ENCODE data around the gene PDCD7.

Gene PDCD7

DNA sequence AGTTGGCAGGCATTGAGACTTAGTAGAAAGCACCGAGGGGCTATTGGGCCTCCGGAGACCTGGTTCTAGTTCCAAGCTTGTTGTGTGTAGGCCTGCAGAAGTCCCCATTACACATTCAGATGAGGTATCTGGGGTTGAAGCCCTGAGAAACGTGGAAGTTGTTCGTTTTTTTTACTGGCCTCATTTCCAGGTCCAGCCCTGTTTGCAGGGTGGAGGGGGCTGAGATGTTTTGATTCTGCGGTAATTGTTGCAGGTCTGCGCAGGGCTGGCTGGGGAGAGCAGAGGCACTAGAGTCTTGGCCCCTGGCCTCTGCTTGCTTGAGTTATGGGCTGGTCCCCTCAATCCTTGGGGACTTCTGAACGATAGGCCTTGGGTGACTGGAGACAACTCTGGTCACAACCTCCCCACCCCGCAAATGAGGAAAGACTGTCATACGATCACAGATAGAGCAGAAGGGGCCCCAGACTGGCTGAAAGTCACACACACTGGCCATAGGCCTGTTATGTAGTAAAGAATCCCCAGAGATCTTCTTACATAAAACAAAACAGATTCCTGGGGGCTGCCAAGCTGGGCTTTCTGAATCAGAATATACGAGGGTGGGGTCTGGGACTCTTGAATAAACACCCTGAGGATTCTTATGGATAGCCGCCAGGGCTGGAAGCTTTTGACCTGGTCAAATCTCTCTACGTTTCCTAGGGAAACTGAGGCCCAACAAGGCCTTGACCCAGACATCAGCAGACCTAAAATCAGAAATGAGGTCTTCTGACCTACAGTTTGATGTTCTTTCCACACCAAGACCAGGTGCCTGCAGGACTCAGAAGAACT lies 41.5 kb downstream of the PDCD7 start:
- peaks cover under 1% of the 10 kb centered on the region for H3K36me3 Mint-ChIP-seq (ENCODE audit: low read depth)
- no peak for DNase-seq
- no peak for ATAC-seq
- no peak overlapping the region for H3K27ac Mint-ChIP-seq
- H3K4me1 Mint-ChIP-seq: no peaks in the 10 kb centered on the region
- H3K9me3 Mint-ChIP-seq: no peaks in the 10 kb centered on the region
- no peak overlapping the region for H3K4me3 Mint-ChIP-seq
- no peaks in the 10 kb centered on the region for H3K27me3 Mint-ChIP-seq

DNA sequence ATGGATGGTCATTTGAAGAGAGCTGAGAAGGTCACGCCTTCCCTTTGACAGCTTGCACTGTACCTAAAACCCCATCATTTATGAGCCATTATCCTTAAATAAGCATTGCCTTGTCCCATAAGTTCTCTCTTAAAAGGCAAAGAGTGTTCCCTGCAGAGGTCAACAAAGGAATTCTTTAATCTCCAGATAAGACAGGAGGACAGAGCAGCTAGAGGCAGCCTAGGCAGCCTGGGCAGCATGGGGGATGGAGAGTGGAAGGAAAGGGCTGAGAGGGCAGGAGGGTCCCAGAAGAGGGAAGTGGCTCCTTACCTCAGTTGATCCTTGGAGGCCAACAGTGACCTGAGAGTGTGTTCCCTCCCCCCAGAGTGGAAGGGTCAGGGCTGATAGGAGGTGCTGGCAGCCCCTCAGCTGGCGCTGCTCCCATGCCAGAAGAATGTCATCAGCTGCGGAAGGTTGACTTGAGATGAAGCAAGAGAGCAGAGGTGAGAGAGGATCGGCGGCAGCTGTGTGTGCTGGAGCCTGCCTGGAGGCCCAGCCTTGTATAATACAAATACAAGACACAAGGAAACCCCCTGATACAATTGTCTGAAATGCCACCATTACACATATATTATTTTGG lies 44.3 kb downstream of the PDCD7 start:
- H3K4me1 Mint-ChIP-seq: no peaks in the 10 kb centered on the region
- no peak overlapping the region for H3K27ac Mint-ChIP-seq
- DNase-seq: no peak
- H3K9me3 Mint-ChIP-seq: no peaks in the 10 kb centered on the region
- no peaks in the 10 kb centered on the region for H3K36me3 Mint-ChIP-seq (ENCODE audit: low read depth)
- H3K4me3 Mint-ChIP-seq: no peak overlapping the region
- no peak for ATAC-seq
- no peaks in the 10 kb centered on the region for H3K27me3 Mint-ChIP-seq

DNA sequence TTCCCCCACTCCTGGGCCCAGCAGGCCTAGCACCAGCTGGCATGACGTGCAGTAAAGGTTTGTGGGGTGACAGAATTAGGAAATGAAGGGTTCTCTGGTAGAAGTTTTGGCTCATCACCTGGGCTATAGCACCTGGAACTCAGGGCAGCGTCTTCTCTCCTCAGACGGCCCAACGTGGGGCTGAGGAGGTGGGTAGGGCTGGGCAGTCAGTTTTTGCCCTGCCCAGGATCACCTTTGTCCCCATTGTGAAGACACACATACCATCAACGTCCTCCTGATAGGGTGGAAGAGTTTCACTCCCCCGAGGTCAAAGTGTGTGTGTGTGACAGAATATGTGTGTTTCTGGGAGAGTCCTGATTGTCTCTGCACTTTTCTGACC lies 45.0 kb downstream of the PDCD7 start:
- H3K27ac Mint-ChIP-seq: no peak overlapping the region
- no peaks in the 10 kb centered on the region for H3K4me1 Mint-ChIP-seq
- ATAC-seq: no peak
- no peak overlapping the region for H3K4me3 Mint-ChIP-seq
- H3K27me3 Mint-ChIP-seq: no peaks in the 10 kb centered on the region
- no peaks in the 10 kb centered on the region for H3K9me3 Mint-ChIP-seq
- H3K36me3 Mint-ChIP-seq (ENCODE audit: low read depth): no peaks in the 10 kb centered on the region
- no peak for DNase-seq

DNA sequence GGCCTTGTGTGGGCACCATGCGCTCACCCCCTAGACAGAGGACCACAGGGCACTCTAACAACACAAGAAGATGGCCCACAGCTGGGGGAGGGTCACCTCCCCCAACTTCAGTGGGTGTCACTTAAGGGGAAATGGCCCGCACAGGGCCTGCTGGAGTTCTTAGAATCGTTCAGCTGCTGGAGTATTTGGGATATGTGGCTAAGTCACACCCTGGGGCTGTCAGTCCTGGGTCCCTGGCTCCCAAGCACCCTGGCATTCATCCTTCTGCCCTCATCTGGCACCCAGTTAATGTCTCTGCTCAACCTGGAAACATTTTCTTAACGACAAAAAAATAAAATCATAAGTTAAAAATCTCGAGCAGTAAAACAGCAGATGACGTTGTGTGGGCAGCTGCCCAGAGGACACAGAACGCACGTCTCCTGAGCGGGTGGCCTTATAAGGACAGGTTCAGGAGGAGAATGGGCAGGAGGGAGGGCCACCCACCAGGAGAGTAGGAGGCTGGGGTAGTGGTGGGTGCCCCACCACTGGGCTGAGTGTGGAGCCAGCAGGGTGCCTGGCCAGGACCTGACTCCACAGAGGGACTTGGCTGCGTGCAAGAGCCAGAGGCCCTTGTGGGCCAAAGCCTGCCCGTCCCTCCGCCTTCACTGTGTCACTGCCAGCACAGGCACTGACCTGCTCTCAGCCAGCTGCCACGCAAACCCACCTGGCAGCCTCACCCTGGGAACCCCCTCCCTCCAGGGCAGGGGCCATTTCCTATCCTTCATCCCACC lies 45.5 kb downstream of the PDCD7 start:
- ATAC-seq: no peak
- H3K27ac Mint-ChIP-seq: no peak overlapping the region
- no peaks in the 10 kb centered on the region for H3K36me3 Mint-ChIP-seq (ENCODE audit: low read depth)

DNA sequence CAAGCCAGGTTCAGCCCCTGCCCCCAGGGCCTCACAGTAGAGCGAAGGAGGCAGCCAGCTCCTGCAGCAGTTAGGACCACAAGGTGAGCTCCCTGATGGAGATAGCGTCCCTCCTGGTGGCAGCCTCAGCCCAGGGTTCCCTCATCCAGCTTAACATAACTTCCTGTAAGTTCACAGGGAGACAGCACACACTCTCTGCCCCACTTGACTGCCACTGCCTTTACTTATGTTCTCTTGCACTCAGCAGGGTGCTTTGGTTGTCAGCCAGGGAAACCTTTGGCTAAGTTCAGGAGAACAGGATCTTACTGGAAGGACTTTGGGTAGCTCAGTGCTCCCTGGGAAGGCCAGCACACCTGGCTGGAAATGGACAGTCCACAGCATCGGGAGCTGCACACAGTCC lies 46.2 kb downstream of the PDCD7 start:
- Mint-ChIP-seq H3K27me3 (peaks cover 6% of the 10 kb centered on the region), H3K4me3 (no peak overlapping the region), H3K27ac (no peak overlapping the region), H3K9me3 (no peaks in the 10 kb centered on the region), H3K36me3 (ENCODE audit: low read depth) (no peaks in the 10 kb centered on the region), H3K4me1 (peaks cover 7% of the 10 kb centered on the region)
- ATAC-seq (no peak), DNase-seq (no peak)

More for the DNA sequence above, 45.5 kb downstream of the PDCD7 start:
- DNase-seq: no peak
- Mint-ChIP-seq H3K4me3 (no peak overlapping the region), H3K27me3 (no peaks in the 10 kb centered on the region), H3K9me3 (no peaks in the 10 kb centered on the region), H3K4me1 (peaks cover under 1% of the 10 kb centered on the region)

DNA sequence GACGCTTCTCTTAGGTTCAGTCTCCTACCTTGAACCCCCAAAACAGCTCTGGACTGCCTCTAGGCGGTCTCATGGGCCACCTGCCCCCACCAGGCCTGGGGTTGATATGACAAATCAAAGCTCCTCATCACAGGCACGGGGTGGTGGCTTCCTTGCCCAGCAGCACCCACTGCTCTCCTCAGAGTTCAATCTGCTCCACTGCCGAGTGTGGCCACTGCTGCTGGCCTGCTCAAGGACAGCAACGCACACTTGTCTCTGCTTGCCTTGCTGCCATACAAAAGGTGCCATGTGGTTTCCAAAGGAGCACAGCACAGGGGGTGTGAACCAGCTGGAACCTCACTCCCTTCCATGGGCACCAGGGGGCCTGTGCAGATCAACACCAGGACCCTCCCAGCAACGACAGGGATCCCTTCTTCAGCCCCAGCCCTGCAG lies 46.9 kb downstream of the PDCD7 start:
- DNase-seq (peak; percentile 7), ATAC-seq (no peak)
- H3K4me1 Mint-ChIP-seq: peaks cover 13% of the 10 kb centered on the region
- H3K27ac Mint-ChIP-seq: no peak overlapping the region
- H3K27me3 Mint-ChIP-seq: peaks cover 8% of the 10 kb centered on the region
- no peaks in the 10 kb centered on the region for H3K36me3 Mint-ChIP-seq (ENCODE audit: low read depth)
- H3K4me3 Mint-ChIP-seq: no peak overlapping the region
- H3K9me3 Mint-ChIP-seq: no peaks in the 10 kb centered on the region

DNA sequence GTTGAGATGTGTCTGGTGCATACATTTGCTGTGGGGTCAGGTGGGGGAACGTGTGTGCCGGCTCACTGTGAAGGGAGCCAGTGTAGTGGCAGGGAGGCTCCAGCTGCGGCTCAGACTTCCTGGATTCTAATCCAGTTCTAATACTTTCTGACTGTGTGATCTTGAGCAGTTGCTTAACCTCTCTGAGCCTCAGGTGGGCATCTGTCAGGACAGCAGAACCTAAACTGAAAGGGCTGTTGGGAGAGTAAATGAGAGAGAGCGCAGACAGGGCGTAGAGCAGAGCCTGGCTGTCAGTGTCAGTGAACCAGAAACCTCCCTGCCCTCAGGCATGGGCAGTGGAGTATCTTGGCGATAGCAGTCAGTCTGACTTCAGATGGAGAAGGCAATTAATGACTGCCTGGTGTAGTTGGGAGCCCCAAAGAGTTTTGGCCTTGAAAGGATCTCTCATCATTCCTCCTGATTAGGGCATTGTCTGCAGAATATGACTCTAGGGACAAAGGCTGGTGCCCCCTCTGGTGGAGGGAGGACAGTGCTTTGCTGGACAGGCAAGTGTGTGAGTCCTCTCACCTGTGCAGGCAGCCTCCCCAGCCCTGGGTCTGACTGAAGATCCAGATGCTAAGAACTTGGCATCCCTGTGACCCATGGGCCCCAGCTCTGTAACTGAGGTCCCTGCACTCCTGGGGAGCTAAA lies 47.5 kb downstream of the PDCD7 start:
- DNase-seq (peak; percentile 25), ATAC-seq (no peak)
- H3K4me3 Mint-ChIP-seq: no peak overlapping the region
- H3K9me3 Mint-ChIP-seq: no peaks in the 10 kb centered on the region
- peaks cover 8% of the 10 kb centered on the region for H3K27me3 Mint-ChIP-seq
- H3K36me3 Mint-ChIP-seq (ENCODE audit: low read depth): no peaks in the 10 kb centered on the region
- H3K27ac Mint-ChIP-seq: no peak overlapping the region
- H3K4me1 Mint-ChIP-seq: peaks cover 16% of the 10 kb centered on the region

DNA sequence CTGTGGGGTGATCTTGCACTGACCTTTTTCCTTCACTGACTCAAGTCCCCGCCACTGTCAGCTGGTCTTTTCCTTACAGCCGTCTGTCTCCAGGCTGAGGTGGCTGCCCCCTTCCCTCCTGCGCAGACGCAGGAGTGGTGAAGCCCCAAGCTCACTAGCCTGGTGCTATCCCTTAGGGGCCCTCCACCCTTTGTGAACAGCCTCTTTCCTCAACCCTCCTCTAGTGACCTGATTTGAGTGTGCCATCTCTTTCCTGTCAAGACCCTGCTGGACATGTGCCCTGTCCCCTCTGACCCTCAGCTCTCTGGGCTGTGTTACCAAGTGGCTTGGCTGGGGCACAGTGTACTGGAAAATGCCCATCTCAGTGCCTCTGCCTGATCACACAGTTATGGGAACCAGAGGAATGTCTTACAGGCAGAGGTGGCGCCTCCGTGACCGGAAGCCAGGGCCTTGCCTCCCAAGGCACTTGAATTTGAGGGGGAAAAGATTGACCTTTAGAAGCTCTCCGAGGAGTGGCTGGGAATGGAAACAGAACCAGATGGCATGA lies 48.3 kb downstream of the PDCD7 start:
- H3K9me3 Mint-ChIP-seq: no peaks in the 10 kb centered on the region

DNA sequence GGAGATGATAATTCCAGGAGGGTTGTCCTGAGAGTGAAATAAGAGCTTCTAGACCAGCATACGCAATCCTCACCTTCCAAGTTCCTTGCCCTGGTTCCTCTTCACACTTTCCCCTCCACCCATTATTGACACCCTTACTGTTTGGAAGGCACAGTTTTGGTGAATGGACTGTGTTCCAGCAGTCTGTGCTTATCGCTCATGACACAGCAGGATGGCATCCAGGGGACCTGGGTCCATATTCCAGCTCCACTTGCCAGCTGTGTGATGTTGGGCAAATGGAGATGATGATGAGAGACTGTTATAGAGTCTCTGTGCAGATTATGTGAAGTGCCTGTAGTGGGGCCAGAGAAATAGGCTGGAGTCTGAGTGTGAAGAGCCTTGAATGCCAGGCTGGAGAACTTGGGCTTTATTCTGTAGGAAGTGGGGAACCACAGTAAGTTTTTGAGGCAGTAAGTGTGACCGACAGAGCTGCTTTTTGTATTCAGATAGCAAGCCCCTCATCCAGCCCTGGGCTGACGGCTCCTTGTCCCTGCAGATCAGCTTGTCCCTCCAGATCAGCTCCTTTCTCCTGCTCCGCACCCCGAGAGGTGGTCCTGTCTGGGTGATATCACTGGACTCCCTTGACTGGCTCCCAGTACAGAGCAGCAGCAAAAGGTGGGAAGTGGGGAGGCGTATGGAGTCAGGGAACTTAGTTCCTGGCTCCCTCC lies 49.0 kb downstream of the PDCD7 start:
- no peaks in the 10 kb centered on the region for H3K9me3 Mint-ChIP-seq
- DNase-seq: no peak

More for the DNA sequence above, 48.3 kb downstream of the PDCD7 start:
- Mint-ChIP-seq H3K4me3 (no peak overlapping the region), H3K36me3 (ENCODE audit: low read depth) (no peaks in the 10 kb centered on the region), H3K27me3 (peaks cover 8% of the 10 kb centered on the region), H3K4me1 (peaks cover 16% of the 10 kb centered on the region), H3K27ac (no peak overlapping the region)
- no peak for ATAC-seq
- no peak for DNase-seq

DNA sequence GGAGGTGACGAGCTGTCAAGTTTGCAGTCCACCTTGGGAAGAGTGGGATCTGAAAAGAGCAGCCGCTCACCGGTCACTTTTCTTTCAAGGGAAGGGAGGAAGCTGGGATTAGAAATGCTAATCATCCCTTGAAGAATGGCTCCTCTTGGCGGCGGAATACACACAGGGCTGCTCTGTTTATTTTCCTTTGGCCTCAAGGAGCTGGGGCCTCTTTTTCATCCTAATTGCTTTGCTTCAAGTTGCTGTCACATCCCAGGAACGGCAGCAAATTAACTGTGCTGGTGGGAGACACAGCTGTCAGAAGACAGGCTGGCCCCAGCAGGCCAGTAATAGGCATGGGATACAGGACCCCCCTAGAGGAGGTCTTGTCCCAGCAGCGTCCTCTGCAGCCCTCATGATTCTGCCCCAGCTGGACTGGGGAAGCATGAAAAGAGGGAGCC lies 50.3 kb downstream of the PDCD7 start:
- no peak for ATAC-seq
- no peaks in the 10 kb centered on the region for H3K36me3 Mint-ChIP-seq (ENCODE audit: low read depth)
- no peak for DNase-seq
- peaks cover 16% of the 10 kb centered on the region for H3K4me1 Mint-ChIP-seq
- H3K27ac Mint-ChIP-seq: no peak overlapping the region
- H3K4me3 Mint-ChIP-seq: no peak overlapping the region
- H3K27me3 Mint-ChIP-seq: peaks cover 16% of the 10 kb centered on the region
- no peaks in the 10 kb centered on the region for H3K9me3 Mint-ChIP-seq

More for the DNA sequence above, 49.0 kb downstream of the PDCD7 start:
- Mint-ChIP-seq H3K36me3 (ENCODE audit: low read depth) (no peaks in the 10 kb centered on the region), H3K27ac (no peak overlapping the region), H3K27me3 (peaks cover 8% of the 10 kb centered on the region), H3K4me1 (peaks cover 16% of the 10 kb centered on the region), H3K4me3 (no peak overlapping the region)
- no peak for ATAC-seq

DNA sequence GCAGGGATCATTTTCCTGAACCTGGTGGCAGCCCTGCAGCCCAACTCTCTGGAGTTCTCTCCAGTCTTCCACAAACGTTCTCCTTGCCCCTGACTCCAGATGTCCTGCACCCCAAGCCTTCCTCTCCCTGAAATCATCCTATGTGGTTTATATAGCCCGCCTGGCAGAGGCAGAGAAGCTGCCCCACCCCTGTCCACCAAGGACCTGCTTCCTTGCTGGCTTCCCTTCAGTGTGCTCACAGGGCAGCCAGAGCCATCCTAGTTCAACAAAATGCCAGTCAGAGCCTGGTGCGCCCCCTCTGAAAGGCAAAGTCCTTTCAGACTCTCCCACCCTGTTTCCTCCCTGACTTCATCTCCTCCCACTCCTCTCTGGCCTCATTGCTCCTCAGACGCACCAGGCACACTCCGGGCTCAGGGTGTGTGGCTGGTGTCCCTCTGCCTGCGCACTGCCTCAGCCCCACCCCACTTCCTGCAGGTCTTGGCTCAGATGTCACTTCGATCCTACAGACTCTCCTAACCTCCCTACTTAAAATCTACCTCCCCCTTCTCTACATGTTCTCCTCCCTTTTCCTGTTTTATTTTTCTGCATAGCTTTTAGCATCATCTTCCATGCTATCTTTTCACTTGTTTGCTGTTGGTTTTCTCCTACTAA lies 51.2 kb downstream of the PDCD7 start:
- H3K4me3 Mint-ChIP-seq: no peak overlapping the region
- H3K27me3 Mint-ChIP-seq: peaks cover 22% of the 10 kb centered on the region
- ATAC-seq: peak; percentile 75
- no peaks in the 10 kb centered on the region for H3K9me3 Mint-ChIP-seq
- H3K36me3 Mint-ChIP-seq (ENCODE audit: low read depth): no peaks in the 10 kb centered on the region
- H3K27ac Mint-ChIP-seq: no peak overlapping the region
- H3K4me1 Mint-ChIP-seq: peaks cover 16% of the 10 kb centered on the region
- peak; percentile 37 for DNase-seq

DNA sequence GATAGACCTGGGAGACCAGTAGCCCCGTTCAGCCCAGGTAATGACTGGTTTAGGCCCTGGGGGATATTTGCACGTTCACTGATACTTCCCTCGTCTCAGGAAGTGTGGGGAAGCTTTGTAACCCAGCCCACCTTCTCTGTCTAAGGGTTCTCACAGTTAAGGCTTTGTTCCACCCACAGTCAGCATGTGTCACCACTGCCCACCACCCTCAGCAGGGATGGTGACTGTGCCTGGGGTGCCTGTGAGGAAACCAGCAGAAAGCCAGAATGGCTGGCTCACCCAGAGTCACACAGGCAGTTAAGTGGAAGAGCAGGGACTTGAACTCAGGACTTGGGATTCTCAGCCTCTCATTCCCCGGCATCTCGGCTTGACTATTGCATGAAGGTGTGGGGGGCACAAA lies 51.9 kb downstream of the PDCD7 start:
- peak; percentile 78 for ATAC-seq
- Mint-ChIP-seq H3K4me3 (no peak overlapping the region), H3K9me3 (no peaks in the 10 kb centered on the region), H3K4me1 (peaks cover 16% of the 10 kb centered on the region), H3K27me3 (peaks cover 22% of the 10 kb centered on the region), H3K36me3 (ENCODE audit: low read depth) (no peaks in the 10 kb centered on the region), H3K27ac (no peak overlapping the region)
- DNase-seq: peak; percentile 31

DNA sequence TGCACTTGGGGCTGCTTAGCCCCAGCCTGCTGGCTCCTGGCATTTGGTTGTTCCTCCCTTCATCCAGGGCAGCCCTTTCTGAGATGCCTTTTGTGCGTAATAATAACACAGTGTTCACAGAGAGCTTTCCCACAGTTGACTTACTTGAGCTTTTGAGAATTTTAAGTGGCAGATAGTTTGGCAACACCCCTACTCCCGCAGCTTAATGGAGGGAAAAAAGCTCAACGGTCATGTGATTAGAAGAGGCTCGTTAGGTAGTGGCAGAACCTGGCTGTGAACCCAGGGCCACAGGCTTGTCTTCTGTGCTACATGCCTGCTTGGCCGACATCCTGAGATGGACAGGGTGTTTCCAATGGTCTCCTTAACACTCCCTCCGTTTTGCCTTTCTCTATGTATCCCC lies 52.3 kb downstream of the PDCD7 start:
- no peaks in the 10 kb centered on the region for H3K9me3 Mint-ChIP-seq
- H3K27me3 Mint-ChIP-seq: peaks cover 25% of the 10 kb centered on the region
- DNase-seq: no peak
- no peaks in the 10 kb centered on the region for H3K36me3 Mint-ChIP-seq (ENCODE audit: low read depth)
- no peak overlapping the region for H3K27ac Mint-ChIP-seq
- H3K4me3 Mint-ChIP-seq: no peak overlapping the region
- no peak for ATAC-seq
- H3K4me1 Mint-ChIP-seq: peaks cover 16% of the 10 kb centered on the region

All from activated naive CD8-positive, alpha-beta T cell treated with anti-CD3 and anti-CD28 coated beads, Interleukin-2, amount 50 U/mL, for 24 hours (primary cell).